GM19468 (cell line): ENCODE measurements around the gene SNUPN.
"Not testable (repeated sequence)": the region's sequence is repeated elsewhere in the genome, so short reads cannot be mapped to it uniquely, and the experiment has no call there.

Experiments
- ATAC-seq: cut with Tn5 transposase; IDR thresholded peaks from one replicate; pipeline ENCODE4 v1.9.1; 2021; ENCODE audit warnings: mild to moderate bottlenecking, moderate library complexity, moderate number of reproducible peaks; ENCODE audit not compliant: unreplicated experiment; ENCODE audit errors: extremely low read depth

SNUPN gene

DNA sequence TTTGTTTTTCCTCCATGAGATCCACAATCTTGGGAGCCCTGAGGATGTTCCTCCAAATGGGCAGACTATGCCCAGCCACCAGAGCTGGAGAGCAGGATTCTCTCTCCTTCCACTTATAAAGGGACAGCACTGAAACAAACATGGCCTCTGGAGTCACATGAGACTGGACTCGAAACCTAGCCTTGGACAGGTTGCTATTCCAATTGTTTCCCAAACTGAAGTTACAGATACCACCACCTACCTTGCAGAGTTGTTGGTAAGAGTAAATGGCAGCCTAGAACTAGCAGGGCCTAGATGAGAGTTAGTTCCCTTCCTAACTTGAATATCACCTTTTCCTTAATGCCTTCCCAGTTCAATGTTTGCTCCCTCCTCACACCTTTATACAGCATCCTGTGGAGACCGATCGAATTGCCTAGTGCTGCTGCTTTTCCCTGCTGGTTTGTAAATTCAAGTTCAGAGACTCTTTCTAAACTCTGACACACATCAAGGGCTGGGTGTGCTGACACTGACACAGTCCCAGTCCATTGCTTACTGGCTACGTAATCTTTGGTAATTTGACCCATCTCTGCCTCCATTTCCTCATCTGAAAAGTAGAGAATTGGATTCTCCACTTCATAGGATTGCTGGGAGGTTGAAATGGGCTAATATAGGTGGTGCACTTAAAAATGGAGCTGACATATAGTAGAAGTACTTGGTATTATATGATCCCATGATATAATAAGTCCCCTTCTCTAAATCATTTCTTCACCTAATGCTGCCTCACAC lies 11.9 kb upstream of the SNUPN start:
- ATAC-seq: no peak

- ATAC-seq: no peak
Measured at GRCh38 chr15:75636026-75636425, 10.5 kb upstream of the SNUPN start.

DNA sequence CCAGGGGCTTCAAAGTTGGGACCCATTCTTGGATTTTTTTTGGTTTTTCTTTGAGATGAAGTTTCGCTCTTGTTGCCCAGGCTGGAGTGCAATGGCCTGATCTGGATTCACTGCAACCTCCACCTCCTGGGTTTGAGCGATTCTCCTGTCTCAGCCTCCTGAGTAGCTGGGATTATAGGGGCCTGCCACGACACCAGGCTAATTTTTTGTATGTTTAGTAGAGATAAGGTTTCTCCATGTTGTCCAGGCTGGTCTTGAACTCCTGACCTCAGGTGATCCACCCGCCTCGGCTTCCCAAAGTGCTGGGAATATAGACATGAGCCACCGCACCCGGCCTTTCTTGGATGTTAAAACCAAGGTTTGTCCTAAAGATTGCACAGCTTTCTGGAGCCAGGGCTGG lies 8.4 kb upstream of the SNUPN start:
- not testable (repeated sequence) for ATAC-seq

DNA sequence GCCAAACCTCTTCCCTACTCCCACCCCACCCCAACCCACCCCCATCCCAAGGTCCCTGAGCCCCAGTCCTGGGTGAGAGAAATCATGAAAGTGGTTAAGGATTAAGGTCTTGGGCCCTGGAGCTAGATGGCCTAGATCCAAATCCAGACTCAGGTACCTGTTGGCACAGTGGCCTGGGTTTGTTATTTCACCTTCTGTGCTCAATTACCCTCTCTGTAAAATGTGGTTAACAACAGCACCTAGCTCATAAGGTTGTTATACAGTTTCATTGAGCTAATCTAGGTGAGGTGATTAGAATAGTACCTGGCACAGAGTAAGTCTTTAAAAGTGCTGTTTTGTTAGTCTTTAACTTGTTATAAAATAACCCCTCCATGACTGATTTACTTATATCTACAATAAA lies 6.4 kb upstream of the SNUPN start:
- no peak for ATAC-seq

DNA sequence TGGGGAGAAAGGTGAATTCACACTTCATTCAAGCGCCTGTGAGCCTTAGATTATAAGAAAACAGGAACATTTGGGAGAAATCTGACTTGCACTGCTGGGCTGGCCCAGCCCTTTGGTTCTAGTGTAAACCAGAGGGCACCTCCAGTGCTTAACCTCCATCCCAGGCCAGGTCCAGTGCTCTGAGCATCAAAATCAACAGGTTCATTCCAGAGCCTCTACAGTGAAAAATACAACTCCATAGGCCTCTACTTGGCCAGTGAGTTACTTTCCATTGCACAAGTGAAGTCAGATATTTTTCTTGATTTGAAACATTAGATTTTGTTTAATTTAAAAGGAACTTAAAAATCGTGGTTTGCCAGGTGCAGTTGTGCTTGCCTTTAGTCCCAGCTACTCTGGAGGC lies 3.0 kb downstream of the SNUPN start:
- ATAC-seq: no peak

GRCh38 chr15:75620841-75621391 lies 4.6 kb downstream of the SNUPN start:
- ATAC-seq: no peak

- no peak for ATAC-seq
Measured at GRCh38 chr15:75620058-75620820, 5.3 kb downstream of the SNUPN start.

DNA sequence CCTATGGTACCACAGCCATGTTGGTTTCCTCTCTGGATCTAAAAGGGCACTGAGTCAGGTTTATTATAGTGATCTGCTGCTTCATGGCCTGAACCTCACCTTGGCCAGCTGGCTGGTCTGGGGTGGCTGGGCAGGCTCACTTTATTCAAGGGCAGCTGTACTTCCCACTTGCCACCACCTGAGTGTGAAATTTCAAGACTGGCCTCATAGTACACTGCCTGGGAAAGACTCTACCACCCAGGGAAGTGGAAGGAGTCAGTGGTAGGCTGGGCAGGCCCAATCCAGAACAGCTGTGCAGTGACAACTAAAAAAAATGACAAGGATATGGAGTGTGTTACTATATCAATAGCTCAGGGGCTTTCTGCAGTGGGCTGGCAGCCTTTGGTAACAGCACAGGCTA lies 8.8 kb downstream of the SNUPN start:
- ATAC-seq: no peak

- ATAC-seq: no peak
Measured at GRCh38 chr15:75606711-75607699, 18.5 kb downstream of the SNUPN start.

DNA sequence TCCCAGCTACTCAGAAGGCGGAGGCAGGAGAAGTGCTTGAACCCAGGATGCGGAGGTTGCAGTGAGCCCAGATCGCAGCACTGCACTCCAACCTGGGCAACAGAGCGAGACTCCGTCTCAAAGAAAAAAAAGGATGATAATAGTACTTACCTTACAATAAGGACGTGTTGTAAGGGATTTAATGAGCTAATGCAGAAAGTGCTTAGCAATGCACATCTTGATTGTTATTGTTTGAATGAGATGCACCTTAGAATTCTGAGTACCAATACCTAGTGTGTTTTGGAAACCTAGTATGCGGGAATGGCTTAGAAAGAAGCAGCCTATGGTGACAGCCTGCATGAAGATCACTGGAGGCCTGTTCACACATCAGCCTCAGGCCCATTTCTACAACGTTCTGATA lies 19.5 kb downstream of the SNUPN start:
- ATAC-seq: no peak

DNA sequence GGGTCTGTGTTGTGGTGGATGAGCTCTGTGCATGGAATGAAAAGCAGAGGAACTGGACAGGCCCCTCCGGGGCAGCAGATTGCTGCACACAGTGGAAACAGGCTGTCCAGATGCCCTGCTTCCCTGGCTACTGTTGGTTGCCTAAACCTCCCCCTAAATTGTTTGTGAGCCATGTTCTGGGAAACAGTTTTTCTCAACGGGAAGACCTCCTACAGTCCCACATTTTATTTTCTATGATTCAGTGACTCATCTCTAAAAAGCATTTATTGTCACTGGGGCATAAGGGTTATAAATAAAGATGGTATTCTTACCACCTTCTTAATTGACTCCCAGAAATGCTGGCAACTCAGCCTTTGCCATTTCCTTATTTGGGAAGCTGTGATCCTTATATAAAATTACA lies 26.1 kb downstream of the SNUPN start:
- ATAC-seq: no peak

DNA sequence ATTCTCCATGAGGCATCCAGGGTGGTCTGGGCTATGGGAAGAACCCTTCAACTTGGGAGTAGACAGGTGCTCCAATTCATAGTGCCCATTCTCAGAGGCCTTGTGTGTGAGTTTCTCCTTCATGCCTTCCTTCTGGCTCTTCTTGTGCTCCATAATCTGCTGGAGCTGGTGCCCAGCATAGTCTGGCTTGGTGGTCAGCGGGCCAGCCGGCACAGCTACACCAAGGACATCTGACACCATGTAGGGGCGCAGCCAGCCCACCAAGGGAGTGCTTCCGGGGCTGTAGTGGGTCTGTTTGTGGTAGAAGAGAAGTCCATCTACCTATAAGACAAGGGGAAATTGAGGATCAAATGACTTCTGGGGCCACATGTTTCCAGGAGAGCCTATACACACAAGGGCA lies 27.2 kb downstream of the SNUPN start:
- ATAC-seq: no peak

GRCh38 chr15:75597667-75598341 lies 27.7 kb downstream of the SNUPN start:
- no peak for ATAC-seq

DNA sequence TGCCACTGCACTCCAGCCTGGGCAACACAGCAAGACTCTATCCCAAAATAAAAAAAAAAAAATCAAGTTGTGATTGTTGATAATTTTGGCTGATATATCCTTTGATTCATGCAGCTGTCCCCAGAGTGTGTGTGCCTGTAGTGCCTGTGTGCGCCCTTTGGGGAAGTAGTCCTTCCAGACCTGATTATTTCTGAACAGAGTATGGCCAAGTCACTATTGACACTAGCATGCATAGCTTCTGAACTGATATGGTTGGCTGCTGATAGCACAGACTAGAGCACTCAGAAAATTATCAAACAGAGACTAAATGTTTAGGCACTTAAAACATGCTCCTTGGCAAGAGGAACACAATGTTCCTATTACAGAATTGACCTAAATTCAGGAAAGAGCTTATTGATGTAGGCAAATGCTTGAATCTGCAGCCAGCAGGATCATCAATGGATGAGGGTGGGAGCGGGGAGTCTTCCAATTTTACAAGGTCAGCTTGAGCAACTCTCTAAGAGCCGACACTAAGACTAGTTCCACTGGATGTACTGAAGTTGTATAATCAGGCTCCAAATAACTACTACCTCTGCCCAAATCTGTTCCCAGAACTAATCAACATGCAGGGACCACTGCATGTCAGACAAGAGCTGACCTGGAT lies 28.7 kb downstream of the SNUPN start:
- ATAC-seq: no peak

DNA sequence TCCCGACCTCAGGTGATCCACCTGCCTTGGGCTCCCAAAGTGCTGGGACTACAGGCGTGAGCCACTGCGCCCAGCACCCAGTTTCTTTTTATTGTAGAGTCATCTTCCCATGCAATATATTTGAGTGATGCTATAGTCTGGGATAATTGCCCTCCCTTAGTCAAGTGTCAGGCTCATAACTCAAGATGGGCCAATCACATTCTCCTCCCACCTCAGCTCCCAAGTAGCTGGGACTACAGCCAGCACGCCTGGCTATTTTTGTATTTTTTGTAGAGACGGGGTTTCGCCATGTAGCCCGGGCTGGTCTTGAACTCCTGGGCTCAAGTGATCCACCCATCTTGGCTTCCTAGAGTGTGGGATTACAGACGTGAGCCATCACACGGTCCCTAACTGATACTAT lies 31.2 kb downstream of the SNUPN start:
- ATAC-seq: no peak

DNA sequence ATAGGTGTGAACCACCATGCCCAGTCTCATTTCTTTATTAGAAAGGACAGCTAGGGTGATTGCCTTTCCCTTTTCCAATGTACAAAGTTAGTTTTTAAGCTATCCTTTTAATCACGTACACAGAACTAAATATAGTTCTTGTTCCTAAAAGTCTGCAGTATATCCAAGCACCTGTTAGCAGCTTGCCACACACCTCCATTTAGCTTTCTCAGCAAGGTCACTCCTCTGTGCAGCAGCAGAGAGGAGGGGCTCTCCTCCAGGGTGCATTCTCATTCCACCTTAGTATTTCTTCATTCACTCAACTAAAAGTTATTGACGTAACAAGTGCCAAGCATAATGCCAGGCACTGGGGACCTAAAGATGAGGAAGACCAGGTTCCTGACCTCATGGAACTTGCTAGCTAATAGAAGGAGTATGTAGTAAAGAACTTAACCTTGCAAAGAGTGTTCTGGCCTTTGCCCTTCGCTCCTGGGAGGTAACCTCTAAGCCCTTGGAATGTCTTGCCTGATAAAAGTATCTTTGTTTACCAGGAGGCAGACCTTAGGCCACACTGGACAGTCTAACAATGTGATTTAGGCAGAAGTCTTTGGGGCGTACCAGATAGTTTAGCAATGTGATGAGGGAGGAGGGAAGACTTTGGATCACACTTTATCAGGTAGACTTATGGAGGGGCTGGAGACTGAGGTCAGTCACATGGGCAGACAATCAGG lies 33.7 kb downstream of the SNUPN start:
- ATAC-seq: no peak

DNA sequence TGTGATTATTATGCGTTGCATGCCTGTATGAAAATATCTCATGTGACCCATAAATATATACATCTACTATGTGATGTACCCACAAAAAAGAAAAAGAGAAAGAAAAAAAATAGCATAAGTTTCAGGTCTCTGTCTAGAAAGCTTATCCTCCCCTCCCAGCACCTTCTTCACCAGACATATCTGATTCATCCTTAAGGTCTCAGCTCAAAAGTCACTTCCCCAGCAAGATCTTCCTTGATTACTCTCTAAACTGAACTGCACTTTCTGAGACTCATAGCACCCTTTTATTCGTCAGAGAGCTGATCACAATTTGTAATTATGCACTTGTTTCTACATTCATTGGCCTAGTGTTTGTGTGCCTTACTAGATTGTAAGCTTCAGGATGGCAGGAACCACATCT lies 35.3 kb downstream of the SNUPN start:
- no peak for ATAC-seq

DNA sequence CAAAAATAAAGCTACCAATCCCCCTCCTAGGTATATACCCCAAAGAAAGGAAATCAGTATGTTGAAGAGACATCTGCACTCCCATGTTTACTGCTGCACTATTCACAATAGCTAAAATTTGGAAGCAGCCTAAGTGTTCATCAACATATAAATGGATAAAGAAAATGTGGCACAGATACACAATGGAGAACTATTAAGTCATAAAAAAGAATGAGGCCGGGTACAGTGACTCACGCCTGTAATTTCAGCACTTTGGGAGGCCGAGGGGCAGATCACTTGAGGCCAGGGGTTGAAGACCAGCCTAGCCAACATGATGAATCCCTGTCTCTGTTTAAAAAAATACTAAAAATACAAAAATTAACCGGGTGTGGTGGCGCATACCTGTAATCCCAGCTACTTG lies 36.5 kb downstream of the SNUPN start:
- no peak for ATAC-seq

- not testable (repeated sequence) for ATAC-seq
Measured at GRCh38 chr15:75586422-75586821, 39.1 kb downstream of the SNUPN start.
